ENCODE results near the gene ELP5.

Gene ELP5

GRCh38 chr17:7256766-7257456 lies 4.9 kb downstream of the ELP5 start:
- Histone ChIP-seq H3K4me1 (ENCODE audit: control insufficient read depth, insufficient read depth, low read length) (peaks cover 4% of the 10 kb centered on the region), H3K4me3 (ENCODE audit: insufficient read depth, low read depth, low read length) (no peak overlapping the region), H3K27me3 (ENCODE audit: control insufficient read depth, insufficient read depth, low read length, poor library complexity, severe bottlenecking) (peaks cover 21% of the 10 kb centered on the region), H3K27ac (ENCODE audit: insufficient read depth, low read depth, low read length, poor library complexity, severe bottlenecking) (no peak overlapping the region), H3K36me3 (ENCODE audit: control insufficient read depth, insufficient read depth, low read length) (peaks cover 18% of the 10 kb centered on the region), H3K9me3 (ENCODE audit: control insufficient read depth, low read length) (no peaks in the 10 kb centered on the region)
- 94 to 95% methylated on average over 8 of the region's 8 CpGs for WGBS, 2 experiments

DNA sequence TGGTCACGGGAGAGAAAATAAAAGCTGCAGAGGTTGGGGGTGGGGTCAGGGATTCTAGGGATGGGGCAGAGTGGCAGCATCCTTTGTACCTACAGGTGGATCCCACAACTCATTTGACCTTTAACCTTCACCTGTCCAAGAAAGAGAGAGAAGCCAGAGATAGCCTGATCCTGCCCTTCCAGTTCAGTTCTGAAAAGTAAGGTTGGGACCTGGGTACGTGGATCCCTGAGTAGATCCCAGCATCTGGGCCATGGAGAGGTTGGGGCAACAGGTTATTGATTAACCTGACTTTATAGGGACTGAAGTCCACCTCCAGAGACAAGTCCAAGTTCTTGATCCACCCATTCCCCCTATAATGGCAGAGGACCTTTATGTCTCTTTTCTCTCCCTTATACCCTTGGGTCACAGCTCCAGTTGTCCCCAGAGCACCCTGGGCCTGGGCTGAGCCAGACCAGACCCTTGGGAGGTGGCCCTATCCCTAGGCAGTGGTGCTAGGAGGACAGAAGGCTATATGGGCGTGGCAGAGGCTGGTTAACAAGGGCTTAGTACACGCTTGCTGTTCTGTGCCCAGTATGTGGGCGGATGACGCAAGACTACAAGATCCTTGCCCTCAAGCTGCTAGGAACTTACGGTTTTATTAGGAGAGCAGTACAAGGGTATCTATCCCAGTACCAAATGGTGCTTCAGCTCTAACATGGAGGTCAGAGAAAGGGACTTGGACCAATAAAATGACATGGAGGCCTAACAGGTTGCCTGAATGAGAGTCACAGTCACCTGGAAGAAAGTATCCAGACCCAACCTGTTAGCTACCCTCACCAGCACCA lies 6.9 kb downstream of the ELP5 start:
- 96 to 97% methylated on average over 7 of the region's 7 CpGs for WGBS, 2 experiments
- Histone ChIP-seq H3K4me1 (ENCODE audit: control insufficient read depth, insufficient read depth, low read length) (peaks cover 9% of the 10 kb centered on the region), H3K9me3 (ENCODE audit: control insufficient read depth, low read length) (no peaks in the 10 kb centered on the region), H3K27me3 (ENCODE audit: control insufficient read depth, insufficient read depth, low read length, poor library complexity, severe bottlenecking) (peaks cover 41% of the 10 kb centered on the region), H3K4me3 (ENCODE audit: insufficient read depth, low read depth, low read length) (no peak overlapping the region), H3K36me3 (ENCODE audit: control insufficient read depth, insufficient read depth, low read length) (peaks cover 18% of the 10 kb centered on the region), H3K27ac (ENCODE audit: insufficient read depth, low read depth, low read length, poor library complexity, severe bottlenecking) (no peak overlapping the region)

- peaks cover 9% of the 10 kb centered on the region for H3K4me1 ChIP-seq (ENCODE audit: control insufficient read depth, insufficient read depth, low read length)
- no peaks in the 10 kb centered on the region for H3K9me3 ChIP-seq (ENCODE audit: control insufficient read depth, low read length)
- no peak overlapping the region for H3K4me3 ChIP-seq (ENCODE audit: insufficient read depth, low read depth, low read length)
- H3K36me3 ChIP-seq (ENCODE audit: control insufficient read depth, insufficient read depth, low read length), result peaks cover 13% of the 10 kb centered on the region
- WGBS, 2 experiments, result 90 to 94% methylated on average over 6 of the region's 6 CpGs
- peaks cover 47% of the 10 kb centered on the region for H3K27me3 ChIP-seq (ENCODE audit: control insufficient read depth, insufficient read depth, low read length, poor library complexity, severe bottlenecking)
- no peak overlapping the region for H3K27ac ChIP-seq (ENCODE audit: insufficient read depth, low read depth, low read length, poor library complexity, severe bottlenecking)
Observed at GRCh38 chr17:7259555-7259889, 7.5 kb downstream of the ELP5 start.

DNA sequence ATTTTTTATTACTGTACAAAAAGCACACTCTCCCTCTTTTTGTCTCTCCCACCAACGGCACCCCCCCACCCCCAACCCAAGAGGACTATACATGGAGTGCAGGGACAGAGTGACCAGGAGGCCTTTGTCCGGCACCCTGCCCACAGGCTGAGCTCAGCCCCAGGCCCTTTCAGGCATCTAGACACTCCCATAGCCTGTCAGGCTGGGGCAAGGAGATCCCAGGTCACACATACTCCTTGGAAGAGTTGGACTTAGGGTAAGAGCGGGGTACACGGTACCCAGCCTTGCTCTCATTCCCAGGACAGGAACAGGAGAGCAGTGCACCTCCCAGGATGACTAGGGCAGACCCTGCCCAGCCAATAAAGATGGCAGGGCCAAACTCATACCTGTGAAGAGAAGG lies 8.1 kb downstream of the ELP5 start:
- Histone ChIP-seq H3K36me3 (ENCODE audit: control insufficient read depth, insufficient read depth, low read length) (peaks cover 11% of the 10 kb centered on the region), H3K4me1 (ENCODE audit: control insufficient read depth, insufficient read depth, low read length) (peaks cover 9% of the 10 kb centered on the region), H3K9me3 (ENCODE audit: control insufficient read depth, low read length) (no peaks in the 10 kb centered on the region), H3K27ac (ENCODE audit: insufficient read depth, low read depth, low read length, poor library complexity, severe bottlenecking) (no peak overlapping the region), H3K27me3 (ENCODE audit: control insufficient read depth, insufficient read depth, low read length, poor library complexity, severe bottlenecking) (peaks cover 50% of the 10 kb centered on the region), H3K4me3 (ENCODE audit: insufficient read depth, low read depth, low read length) (no peak overlapping the region)
- WGBS, 2 experiments, result 92 to 97% methylated on average over 4 of the region's 4 CpGs

GRCh38 chr17:7260651-7261378 lies 8.8 kb downstream of the ELP5 start:
- H3K9me3 ChIP-seq (ENCODE audit: control insufficient read depth, low read length), result no peaks in the 10 kb centered on the region
- WGBS, 2 experiments, result 11 to 13% methylated on average over 54 of the region's 54 CpGs
- no peak overlapping the region for H3K27ac ChIP-seq (ENCODE audit: insufficient read depth, low read depth, low read length, poor library complexity, severe bottlenecking)
- peaks cover 50% of the 10 kb centered on the region for H3K27me3 ChIP-seq (ENCODE audit: control insufficient read depth, insufficient read depth, low read length, poor library complexity, severe bottlenecking)
- peak overlapping the region; percentile 33 for H3K4me3 ChIP-seq (ENCODE audit: insufficient read depth, low read depth, low read length)
- peaks cover 7% of the 10 kb centered on the region for H3K36me3 ChIP-seq (ENCODE audit: control insufficient read depth, insufficient read depth, low read length)
- peaks cover 9% of the 10 kb centered on the region for H3K4me1 ChIP-seq (ENCODE audit: control insufficient read depth, insufficient read depth, low read length)

- Histone ChIP-seq H3K4me1 (ENCODE audit: control insufficient read depth, insufficient read depth, low read length) (peaks cover 9% of the 10 kb centered on the region), H3K36me3 (ENCODE audit: control insufficient read depth, insufficient read depth, low read length) (peaks cover 3% of the 10 kb centered on the region), H3K4me3 (ENCODE audit: insufficient read depth, low read depth, low read length) (peak overlapping the region; percentile 33), H3K27ac (ENCODE audit: insufficient read depth, low read depth, low read length, poor library complexity, severe bottlenecking) (no peak overlapping the region), H3K27me3 (ENCODE audit: control insufficient read depth, insufficient read depth, low read length, poor library complexity, severe bottlenecking) (peaks cover 50% of the 10 kb centered on the region), H3K9me3 (ENCODE audit: control insufficient read depth, low read length) (no peaks in the 10 kb centered on the region)
- WGBS, 2 experiments, result 7 to 9% methylated on average over 71 of the region's 71 CpGs
Observed at GRCh38 chr17:7261379-7262191, 9.6 kb downstream of the ELP5 start.

- no peaks in the 10 kb centered on the region for H3K36me3 ChIP-seq (ENCODE audit: control insufficient read depth, insufficient read depth, low read length)
- H3K9me3 ChIP-seq (ENCODE audit: control insufficient read depth, low read length), result no peaks in the 10 kb centered on the region
- 1 to 2% methylated on average over 64 of the region's 64 CpGs for WGBS, 2 experiments
- no peak within 1 kb of the TSS for H3K27ac ChIP-seq (ENCODE audit: insufficient read depth, low read depth, low read length, poor library complexity, severe bottlenecking)
- H3K4me3 ChIP-seq (ENCODE audit: insufficient read depth, low read depth, low read length), result peak within 1 kb of the TSS; percentile 33
- peaks cover 9% of the 10 kb centered on the region for H3K4me1 ChIP-seq (ENCODE audit: control insufficient read depth, insufficient read depth, low read length)
- H3K27me3 ChIP-seq (ENCODE audit: control insufficient read depth, insufficient read depth, low read length, poor library complexity, severe bottlenecking), result peaks cover 50% of the 10 kb centered on the region
Observed at GRCh38 chr17:7262192-7262934, 10.3 kb downstream of the ELP5 start, which contains the start of gene CLDN7. Gene CLDN7 (minus strand): TSS chr17:7262478. CDS start chr17:7262043, 435 bp downstream.

GRCh38 chr17:7262935-7263800 lies 11.2 kb downstream of the ELP5 start:
- H3K4me1 ChIP-seq (ENCODE audit: control insufficient read depth, insufficient read depth, low read length), result peaks cover 9% of the 10 kb centered on the region
- WGBS, 2 experiments, result 16 to 18% methylated on average over 26 of the region's 26 CpGs
- H3K36me3 ChIP-seq (ENCODE audit: control insufficient read depth, insufficient read depth, low read length), result no peaks in the 10 kb centered on the region
- H3K27ac ChIP-seq (ENCODE audit: insufficient read depth, low read depth, low read length, poor library complexity, severe bottlenecking), result no peak overlapping the region
- no peaks in the 10 kb centered on the region for H3K9me3 ChIP-seq (ENCODE audit: control insufficient read depth, low read length)
- H3K4me3 ChIP-seq (ENCODE audit: insufficient read depth, low read depth, low read length), result peak overlapping the region; percentile 30
- peaks cover 50% of the 10 kb centered on the region for H3K27me3 ChIP-seq (ENCODE audit: control insufficient read depth, insufficient read depth, low read length, poor library complexity, severe bottlenecking)

DNA sequence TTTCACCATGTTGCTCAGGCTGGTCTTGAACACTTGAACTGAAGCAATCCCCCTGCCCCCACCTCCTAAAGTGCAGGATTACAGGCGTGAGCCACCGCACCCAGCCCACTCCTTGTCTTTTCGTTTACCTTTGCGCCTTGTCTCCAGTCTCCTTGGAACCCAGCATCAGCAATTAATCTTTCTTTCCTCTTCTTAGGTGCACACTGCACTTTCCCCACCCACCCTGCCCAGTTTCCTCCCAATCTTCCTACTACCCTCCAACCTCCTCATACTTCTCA lies 11.7 kb downstream of the ELP5 start:
- 61 to 77% methylated on average over 4 of the region's 4 CpGs for WGBS, 2 experiments
- H3K4me1 ChIP-seq (ENCODE audit: control insufficient read depth, insufficient read depth, low read length), result peaks cover 9% of the 10 kb centered on the region
- H3K27ac ChIP-seq (ENCODE audit: insufficient read depth, low read depth, low read length, poor library complexity, severe bottlenecking), result no peak overlapping the region
- H3K4me3 ChIP-seq (ENCODE audit: insufficient read depth, low read depth, low read length), result no peak overlapping the region
- no peaks in the 10 kb centered on the region for H3K9me3 ChIP-seq (ENCODE audit: control insufficient read depth, low read length)
- no peaks in the 10 kb centered on the region for H3K36me3 ChIP-seq (ENCODE audit: control insufficient read depth, insufficient read depth, low read length)
- peaks cover 50% of the 10 kb centered on the region for H3K27me3 ChIP-seq (ENCODE audit: control insufficient read depth, insufficient read depth, low read length, poor library complexity, severe bottlenecking)
